Parathyroid adenoma (tissue), 2 donors: Measurements from ENCODE around the gene LAMB3.

Experiments used
- H2AFZ ChIP-seq: fragments of 300-600 bp; sonication (generic); one replicate; pipeline ENCODE4 v1.7.0; 2017; ENCODE audit warnings: antibody characterized with exemption, mild to moderate bottlenecking
- H3K27ac ChIP-seq: fragments of 300-600 bp; sonication (generic); one replicate; pipeline ENCODE4 v1.7.0; 2017
- H3K27me3 ChIP-seq: fragments of 300-600 bp; sonication (generic); one replicate; pipeline ENCODE4 v1.7.0; 2017; ENCODE audit warnings: low read length; ENCODE audit not compliant: control insufficient read depth, insufficient read depth
- H3K36me3 ChIP-seq: fragments of 300-600 bp; sonication (generic); one replicate; pipeline ENCODE4 v1.7.0; 2017; ENCODE audit warnings: low read length; ENCODE audit not compliant: control insufficient read depth, insufficient read depth
- H3K4me1 ChIP-seq: fragments of 300-600 bp; sonication (generic); one replicate; pipeline ENCODE4 v1.7.0; 2017; ENCODE audit warnings: control low read depth
- H3K4me2 ChIP-seq: fragments of 300-600 bp; sonication (generic); one replicate; pipeline ENCODE4 v1.7.0; 2017; ENCODE audit warnings: low read length
- H3K4me3 ChIP-seq: fragments of 300-600 bp; sonication (generic); one replicate; pipeline ENCODE4 v1.7.0; 2017; ENCODE audit warnings: low read depth, low read length
- H3K79me2 ChIP-seq: fragments of 300-600 bp; sonication (generic); one replicate; pipeline ENCODE4 v1.7.0; 2017; ENCODE audit warnings: control low read depth
- H3K9ac ChIP-seq: fragments of 300-600 bp; sonication (generic); one replicate; pipeline ENCODE4 v1.7.0; 2017; ENCODE audit warnings: mild to moderate bottlenecking
- H3K9me3 ChIP-seq: fragments of 300-600 bp; sonication (generic); one replicate; pipeline ENCODE4 v1.7.0; 2017; ENCODE audit warnings: low read length; ENCODE audit not compliant: control insufficient read depth
- TF ChIP-seq, protein P1 (sequence below): fragments of 300-600 bp; sonication (generic); IDR thresholded peaks from one replicate; pipeline ENCODE4 v1.7.0; 2017; ENCODE audit warnings: antibody characterized with exemption, mild to moderate bottlenecking
- donor health status: primary hyperparathyroidism.

The LAMB3 gene

DNA sequence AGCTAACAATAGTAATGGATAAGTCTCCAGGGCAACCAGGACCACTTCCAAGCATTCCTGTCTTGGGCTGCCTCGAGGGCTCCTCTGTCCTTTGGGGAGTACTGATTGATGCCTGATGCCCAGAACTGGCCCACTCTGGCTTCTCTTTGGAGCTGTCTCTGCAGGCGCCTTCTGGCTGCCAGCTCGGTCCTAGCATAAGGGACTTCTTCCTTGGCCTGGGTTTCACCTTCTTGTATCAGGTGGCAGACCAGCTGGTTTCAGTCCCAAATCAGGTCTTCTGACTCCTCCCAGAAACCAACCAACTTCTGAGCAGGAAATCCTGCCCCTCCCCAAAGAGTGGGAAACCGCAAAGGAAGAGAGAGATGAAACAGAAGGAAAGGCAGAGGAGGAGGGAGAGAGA lies 33.6 kb upstream of the LAMB3 start:
- Histone ChIP-seq H3K4me1 (no peaks in the 10 kb centered on the region), H3K79me2 (no peaks in the 10 kb centered on the region), H2AFZ (no peak overlapping the region), H3K4me3 (no peak overlapping the region), H3K27me3 (no peaks in the 10 kb centered on the region), H3K27ac (no peak overlapping the region), H3K9me3 (no peaks in the 10 kb centered on the region), H3K36me3 (no peaks in the 10 kb centered on the region), H3K9ac (no peak overlapping the region), H3K4me2 (no peak overlapping the region)
- TF ChIP-seq, protein P1, sequence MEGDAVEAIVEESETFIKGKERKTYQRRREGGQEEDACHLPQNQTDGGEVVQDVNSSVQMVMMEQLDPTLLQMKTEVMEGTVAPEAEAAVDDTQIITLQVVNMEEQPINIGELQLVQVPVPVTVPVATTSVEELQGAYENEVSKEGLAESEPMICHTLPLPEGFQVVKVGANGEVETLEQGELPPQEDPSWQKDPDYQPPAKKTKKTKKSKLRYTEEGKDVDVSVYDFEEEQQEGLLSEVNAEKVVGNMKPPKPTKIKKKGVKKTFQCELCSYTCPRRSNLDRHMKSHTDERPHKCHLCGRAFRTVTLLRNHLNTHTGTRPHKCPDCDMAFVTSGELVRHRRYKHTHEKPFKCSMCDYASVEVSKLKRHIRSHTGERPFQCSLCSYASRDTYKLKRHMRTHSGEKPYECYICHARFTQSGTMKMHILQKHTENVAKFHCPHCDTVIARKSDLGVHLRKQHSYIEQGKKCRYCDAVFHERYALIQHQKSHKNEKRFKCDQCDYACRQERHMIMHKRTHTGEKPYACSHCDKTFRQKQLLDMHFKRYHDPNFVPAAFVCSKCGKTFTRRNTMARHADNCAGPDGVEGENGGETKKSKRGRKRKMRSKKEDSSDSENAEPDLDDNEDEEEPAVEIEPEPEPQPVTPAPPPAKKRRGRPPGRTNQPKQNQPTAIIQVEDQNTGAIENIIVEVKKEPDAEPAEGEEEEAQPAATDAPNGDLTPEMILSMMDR = no peak

- no peaks in the 10 kb centered on the region for H3K79me2 ChIP-seq
- H3K36me3 ChIP-seq = no peaks in the 10 kb centered on the region
- H2AFZ ChIP-seq = no peak overlapping the region
- no peak overlapping the region for H3K4me3 ChIP-seq
- no peaks in the 10 kb centered on the region for H3K4me1 ChIP-seq
- H3K9ac ChIP-seq = no peak overlapping the region
- TF ChIP-seq, protein P1 = no peak
- no peaks in the 10 kb centered on the region for H3K9me3 ChIP-seq
- no peaks in the 10 kb centered on the region for H3K27me3 ChIP-seq
- H3K4me2 ChIP-seq = no peak overlapping the region
- H3K27ac ChIP-seq = no peak overlapping the region
Observed at GRCh38 chr1:209678981-209679539, 26.8 kb upstream of the LAMB3 start.

- Histone ChIP-seq H3K4me2 (peak overlapping the region; percentile 89), H2AFZ (peak overlapping the region; percentile 77), H3K9me3 (no peaks in the 10 kb centered on the region), H3K4me3 (peak overlapping the region; percentile 57), H3K36me3 (no peaks in the 10 kb centered on the region), H3K9ac (no peak overlapping the region), H3K27me3 (no peaks in the 10 kb centered on the region), H3K4me1 (no peaks in the 10 kb centered on the region), H3K27ac (no peak overlapping the region), H3K79me2 (no peaks in the 10 kb centered on the region)
- TF ChIP-seq, protein P1 = no peak
Observed at GRCh38 chr1:209675565-209676154, 23.4 kb upstream of the LAMB3 start.

DNA sequence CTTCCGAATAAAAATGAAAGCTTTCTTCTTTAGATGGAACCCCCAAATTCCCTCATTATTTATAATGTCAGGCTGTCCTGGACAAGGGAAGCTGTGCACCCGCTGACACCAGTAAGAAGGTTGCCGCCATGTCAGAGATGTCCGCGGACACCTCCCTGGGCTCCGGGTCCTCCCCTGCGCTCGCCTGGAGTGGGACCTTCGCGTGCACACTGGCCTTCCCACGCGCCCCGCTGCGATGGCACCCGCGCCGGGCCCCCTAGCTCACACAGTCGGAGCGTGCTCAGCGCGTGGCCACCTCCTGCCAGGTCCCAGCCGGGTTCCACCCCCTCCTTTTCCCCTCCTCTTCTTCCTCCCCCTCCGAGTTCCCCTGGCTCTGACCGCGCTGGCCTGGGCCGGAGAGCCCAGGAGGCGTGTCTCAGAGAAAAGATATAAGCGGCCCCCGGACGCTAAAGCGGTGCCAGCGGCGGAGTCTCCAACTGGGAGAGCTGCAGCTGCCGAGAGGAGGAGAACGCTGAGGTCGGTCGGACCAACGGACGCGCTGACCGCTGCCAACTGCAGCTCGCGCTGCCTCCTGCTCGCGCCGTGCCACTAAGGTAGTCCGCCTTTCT lies 22.8 kb upstream of the LAMB3 start, which contains the start of gene G0S2:
TSS of gene G0S2 (plus strand) at position 456 of the 608 bp plus-strand sequence. CDS start 273 bp downstream, outside the sequence.
- Histone ChIP-seq H3K36me3 (no peaks in the 10 kb centered on the region), H3K4me2 (peak within 1 kb of the TSS; percentile 89), H3K79me2 (no peaks in the 10 kb centered on the region), H3K4me3 (peak within 1 kb of the TSS; percentile 57), H3K27ac (no peak within 1 kb of the TSS), H3K27me3 (no peaks in the 10 kb centered on the region), H3K9me3 (no peaks in the 10 kb centered on the region), H3K9ac (no peak within 1 kb of the TSS), H2AFZ (peak within 1 kb of the TSS; percentile 77), H3K4me1 (no peaks in the 10 kb centered on the region)
- TF ChIP-seq, protein P1 = no peak
